GM23338 (cell line): ENCODE data around the gene NDUFA12. TPM values are rescaled to one million over a fixed set of nuclear protein-coding genes. Genes with fewer than 3 reads are reported as not detected.

ENCODE experiments used
- ATAC-seq: fragments of 200-7000 bp; cut with Tn5 transposase; 3 replicates; pipeline ENCODE4 v1.9.1; 2020
- DNase-seq: peaks from one replicate; pipeline ENCODE4 v3.0.0-alpha.2; 2015; ENCODE audit warnings: low spot score
- H2AFZ ChIP-seq: fragments of 200-600 bp; sonication (generic); 2 replicates; pipeline ENCODE4 v1.8.0; 2016; ENCODE audit warnings: antibody characterized with exemption, mild to moderate bottlenecking, moderate library complexity
- H3F3A ChIP-seq: fragments of 200-600 bp; sonication (generic); replicated peaks from 2 replicates; pipeline ENCODE4 v1.8.0; 2017; ENCODE audit warnings: antibody characterized with exemption, mixed run types, low read depth
- H3K27ac ChIP-seq: fragments of 200-600 bp; sonication (generic); 2 replicates; pipeline ENCODE4 v1.6.1; 2016; ENCODE audit warnings: low read depth
- H3K27me3 ChIP-seq: fragments of 200-600 bp; sonication (generic); 2 replicates; pipeline ENCODE4 v1.8.0; 2016; ENCODE audit warnings: mild to moderate bottlenecking, mixed run types, moderate library complexity; ENCODE audit not compliant: insufficient read depth
- H3K36me3 ChIP-seq: fragments of 200-600 bp; sonication (generic); 2 replicates; pipeline ENCODE4 v1.8.0; 2016; ENCODE audit warnings: mild to moderate bottlenecking; ENCODE audit not compliant: insufficient read depth
- H3K4me1 ChIP-seq: fragments of 200-600 bp; sonication (generic); 2 replicates; pipeline ENCODE4 v1.8.0; 2016; ENCODE audit warnings: mild to moderate bottlenecking, moderate library complexity; ENCODE audit not compliant: insufficient read depth
- H3K4me2 ChIP-seq: fragments of 200-600 bp; sonication (generic); 2 replicates; pipeline ENCODE4 v1.7.1; 2017; ENCODE audit warnings: mixed run types
- H3K4me3 ChIP-seq: fragments of 200-600 bp; sonication (generic); 2 replicates; pipeline ENCODE4 v1.6.1; 2016; ENCODE audit warnings: mixed run types
- H3K79me2 ChIP-seq: fragments of 200-600 bp; sonication (generic); replicated peaks from 2 replicates; pipeline ENCODE4 v1.8.0; 2017; ENCODE audit warnings: mild to moderate bottlenecking; ENCODE audit not compliant: insufficient read depth
- H3K9me2 ChIP-seq: fragments of 200-600 bp; sonication (generic); 2 replicates; pipeline ENCODE4 v1.8.0; 2017; ENCODE audit not compliant: insufficient read depth
- H4K20me1 ChIP-seq: fragments of 200-600 bp; sonication (generic); replicated peaks from 2 replicates; pipeline ENCODE4 v1.8.0; 2017; ENCODE audit warnings: mild to moderate bottlenecking; ENCODE audit not compliant: insufficient read depth
- H3K27ac Mint-ChIP-seq: 2 replicates; pipeline ENCODE4 v1.8.0; 2020; ENCODE audit warnings: inconsistent platforms, mild to moderate bottlenecking, moderate library complexity, mixed read lengths
- H3K27me3 Mint-ChIP-seq: 3 replicates; pipeline ENCODE4 v1.8.0; 2022; ENCODE audit warnings: low read depth, mild to moderate bottlenecking, moderate library complexity, mixed read lengths, inconsistent platforms; ENCODE audit not compliant: insufficient read depth, poor library complexity
- H3K36me3 Mint-ChIP-seq: 3 replicates; pipeline ENCODE4 v1.8.0; 2021; ENCODE audit warnings: low read depth, mild to moderate bottlenecking, inconsistent platforms, moderate library complexity, mixed read lengths
- H3K4me1 Mint-ChIP-seq: 3 replicates; pipeline ENCODE4 v1.8.0; 2020; ENCODE audit warnings: mild to moderate bottlenecking, inconsistent platforms, mixed read lengths
- H3K4me3 Mint-ChIP-seq: 3 replicates; pipeline ENCODE4 v1.8.0; 2021; ENCODE audit warnings: moderate library complexity, mild to moderate bottlenecking, inconsistent platforms, mixed read lengths
- H3K9me3 Mint-ChIP-seq: 3 replicates; pipeline ENCODE4 v1.8.0; 2020; ENCODE audit warnings: moderate library complexity, mild to moderate bottlenecking, inconsistent platforms, mixed read lengths
- EZH2 ChIP-seq: fragments of 200-600 bp; sonication (generic); IDR thresholded peaks from one replicate; pipeline ENCODE4 v1.8.0; 2017; ENCODE audit warnings: antibody characterized with exemption, mild to moderate bottlenecking, low read depth; ENCODE audit not compliant: unreplicated experiment
- EZH2phosphoT487 ChIP-seq: fragments of 200-600 bp; sonication (generic); IDR thresholded peaks from one replicate; pipeline ENCODE4 v1.8.1; 2018; ENCODE audit warnings: antibody characterized with exemption; ENCODE audit not compliant: unreplicated experiment
- NANOG ChIP-seq: IDR thresholded peaks from 2 replicates; pipeline ENCODE4 v1.6.1; 2016; ENCODE audit warnings: antibody characterized with exemption, borderline replicate concordance
- STAT1 ChIP-seq: IDR thresholded peaks from one replicate; pipeline ENCODE4 v1.6.1; 2016; ENCODE audit warnings: antibody characterized with exemption; ENCODE audit not compliant: unreplicated experiment
- ZNF114 ChIP-seq: fragments of 250-450 bp; sonication (Bioruptor Pico); IDR thresholded peaks from 2 replicates; pipeline ENCODE4 v1.5.0; 2020; ENCODE audit warnings: mild to moderate bottlenecking, moderate library complexity
- polyA plus RNA-seq: library from polyadenylated mRNA; unstranded; fragments of >200 nt; fragmentation: Nextera tagmentation; extraction: Ambion mirVana; gene quantifications from 2 replicates; pipeline ENCODE4 v1.2.1, GENCODE V29; 2016
- total RNA-seq: library from RNA; depleted of rRNA; stranded (reverse); fragments of >200 nt; shearing (Covaris generic); gene quantifications from 2 replicates; pipeline ENCODE4 v1.2.3, GENCODE V29; 2014
- TF ChIP-seq, protein P1 (sequence below), 2 experiments: fragments of 200-600 bp in 1 of 2; sonication (generic) in 1 of 2; conservative IDR thresholded peaks; 2 replicates each; pipeline versions ENCODE4 v1.5.1 to v1.6.1; 2016 to 2017; ENCODE audit warnings: antibody characterized with exemption in 2 of 2, low read depth in 2 of 2, mild to moderate bottlenecking in 2 of 2, moderate library complexity in 1 of 2
- TF ChIP-seq, protein P2 (sequence below): IDR thresholded peaks from 2 replicates; pipeline ENCODE4 v1.6.1; 2016; ENCODE audit warnings: antibody characterized with exemption
- TF ChIP-seq, protein P3 (sequence below): IDR thresholded peaks from one replicate; pipeline ENCODE4 v1.6.1; 2018; ENCODE audit warnings: antibody characterized with exemption; ENCODE audit not compliant: unreplicated experiment

Gene NDUFA12
- total and polyA plus RNA-seq, 2 experiments from 2014 or later = 84.9 to 386 TPM

DNA sequence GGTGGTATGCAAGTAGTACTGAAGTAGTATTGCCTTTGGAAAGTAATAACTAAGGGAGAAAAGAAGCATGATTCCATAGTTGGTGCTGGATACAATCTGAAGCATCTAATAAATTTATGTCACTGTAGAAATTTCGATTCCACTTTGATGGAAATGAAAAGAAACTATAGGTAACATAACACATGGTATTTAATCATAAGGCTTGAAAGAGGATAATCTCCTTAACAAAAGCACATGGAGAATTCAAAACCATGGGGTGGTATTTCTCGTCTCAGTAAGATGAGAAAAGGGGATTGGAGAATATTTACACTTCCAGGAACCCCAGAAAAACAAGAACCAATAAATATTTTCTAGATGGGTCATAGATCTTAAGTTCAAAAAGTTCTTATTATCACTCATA lies 72.7 kb downstream of the NDUFA12 start (continued):
- TF ChIP-seq, protein P1, sequence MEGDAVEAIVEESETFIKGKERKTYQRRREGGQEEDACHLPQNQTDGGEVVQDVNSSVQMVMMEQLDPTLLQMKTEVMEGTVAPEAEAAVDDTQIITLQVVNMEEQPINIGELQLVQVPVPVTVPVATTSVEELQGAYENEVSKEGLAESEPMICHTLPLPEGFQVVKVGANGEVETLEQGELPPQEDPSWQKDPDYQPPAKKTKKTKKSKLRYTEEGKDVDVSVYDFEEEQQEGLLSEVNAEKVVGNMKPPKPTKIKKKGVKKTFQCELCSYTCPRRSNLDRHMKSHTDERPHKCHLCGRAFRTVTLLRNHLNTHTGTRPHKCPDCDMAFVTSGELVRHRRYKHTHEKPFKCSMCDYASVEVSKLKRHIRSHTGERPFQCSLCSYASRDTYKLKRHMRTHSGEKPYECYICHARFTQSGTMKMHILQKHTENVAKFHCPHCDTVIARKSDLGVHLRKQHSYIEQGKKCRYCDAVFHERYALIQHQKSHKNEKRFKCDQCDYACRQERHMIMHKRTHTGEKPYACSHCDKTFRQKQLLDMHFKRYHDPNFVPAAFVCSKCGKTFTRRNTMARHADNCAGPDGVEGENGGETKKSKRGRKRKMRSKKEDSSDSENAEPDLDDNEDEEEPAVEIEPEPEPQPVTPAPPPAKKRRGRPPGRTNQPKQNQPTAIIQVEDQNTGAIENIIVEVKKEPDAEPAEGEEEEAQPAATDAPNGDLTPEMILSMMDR (conservative IDR thresholded peaks at IDR 0.05; ENCODE audit: low read depth in 2 of 2) = no peak
- no peak for TF ChIP-seq ZNF114 (CRISPR knock-in tag)
- TF ChIP-seq, protein P2, sequence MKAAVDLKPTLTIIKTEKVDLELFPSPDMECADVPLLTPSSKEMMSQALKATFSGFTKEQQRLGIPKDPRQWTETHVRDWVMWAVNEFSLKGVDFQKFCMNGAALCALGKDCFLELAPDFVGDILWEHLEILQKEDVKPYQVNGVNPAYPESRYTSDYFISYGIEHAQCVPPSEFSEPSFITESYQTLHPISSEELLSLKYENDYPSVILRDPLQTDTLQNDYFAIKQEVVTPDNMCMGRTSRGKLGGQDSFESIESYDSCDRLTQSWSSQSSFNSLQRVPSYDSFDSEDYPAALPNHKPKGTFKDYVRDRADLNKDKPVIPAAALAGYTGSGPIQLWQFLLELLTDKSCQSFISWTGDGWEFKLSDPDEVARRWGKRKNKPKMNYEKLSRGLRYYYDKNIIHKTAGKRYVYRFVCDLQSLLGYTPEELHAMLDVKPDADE = no peak

DNA sequence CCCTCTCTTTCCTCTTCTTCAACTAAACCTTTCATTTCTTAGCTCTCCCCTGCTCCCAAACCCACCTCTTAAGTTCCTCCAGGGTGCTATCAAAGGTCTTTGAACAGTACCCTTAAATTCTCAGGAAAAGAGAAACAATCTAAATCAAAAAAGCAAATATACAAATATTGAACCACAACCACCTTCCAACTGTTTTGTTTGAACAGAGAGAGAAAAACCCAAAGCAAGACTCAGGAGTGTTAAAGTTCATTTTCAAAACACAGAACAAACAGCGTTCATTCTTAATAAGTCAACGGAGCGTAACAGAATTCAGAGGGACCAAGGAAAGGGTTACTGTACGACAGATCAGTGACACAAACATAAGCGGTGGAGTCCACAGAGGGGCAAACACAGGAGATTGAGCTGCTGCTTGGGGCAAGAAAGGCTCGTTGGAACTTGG lies 73.3 kb downstream of the NDUFA12 start:
- H3K27me3 ChIP-seq = no peaks in the 10 kb centered on the region
- Mint-ChIP-seq H3K27me3 (peaks cover 4% of the 10 kb centered on the region), H3K4me3 (no peak overlapping the region), H3K27ac (no peak overlapping the region), H3K9me3 (no peaks in the 10 kb centered on the region), H3K4me1 (no peaks in the 10 kb centered on the region), H3K36me3 (no peaks in the 10 kb centered on the region)
- H3K9me2 ChIP-seq = no peaks in the 10 kb centered on the region
- DNase-seq = no peak
- no peaks in the 10 kb centered on the region for H3K4me1 ChIP-seq
- H3K36me3 ChIP-seq = no peaks in the 10 kb centered on the region
- H2AFZ ChIP-seq = no peak overlapping the region
- H3F3A ChIP-seq = no peaks in the 10 kb centered on the region
- H3K4me3 ChIP-seq = no peak overlapping the region
- H3K27ac ChIP-seq = no peak overlapping the region
- H3K4me2 ChIP-seq = no peak overlapping the region
- no peaks in the 10 kb centered on the region for H3K79me2 ChIP-seq
- TF ChIP-seq ZNF114 (CRISPR knock-in tag) (no peak), NANOG (no peak)
- H4K20me1 ChIP-seq = no peaks in the 10 kb centered on the region
- ATAC-seq = no peak

DNA sequence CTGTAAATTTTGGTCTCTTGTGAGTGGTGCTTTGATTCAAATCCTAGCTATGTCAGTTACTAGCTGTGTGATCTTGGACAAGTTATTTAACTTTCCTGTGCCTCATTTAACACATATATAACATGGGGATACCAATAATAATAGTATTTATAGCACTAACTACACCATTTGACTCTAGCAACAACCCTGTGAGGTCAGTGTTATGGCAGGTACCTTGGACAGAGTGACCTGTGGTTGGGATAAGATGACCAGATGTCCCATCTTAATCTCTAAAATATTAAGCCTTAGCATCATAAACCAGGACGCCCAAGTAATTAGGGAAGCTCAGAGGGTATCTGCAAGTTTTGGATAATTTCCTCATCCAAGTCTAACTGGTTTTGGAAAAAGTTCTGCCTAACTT lies 73.7 kb downstream of the NDUFA12 start:
- H3K27ac Mint-ChIP-seq = no peak overlapping the region
- ATAC-seq (no peak), DNase-seq (no peak)
- Histone ChIP-seq H3K27me3 (no peaks in the 10 kb centered on the region), H3K4me3 (no peak overlapping the region), H3K27ac (no peak overlapping the region), H2AFZ (no peak overlapping the region), H3K4me1 (no peaks in the 10 kb centered on the region), H3K79me2 (no peaks in the 10 kb centered on the region), H3K36me3 (no peaks in the 10 kb centered on the region), H3F3A (no peaks in the 10 kb centered on the region), H4K20me1 (no peaks in the 10 kb centered on the region), H3K9me2 (no peaks in the 10 kb centered on the region), H3K4me2 (no peak overlapping the region)
- H3K36me3 Mint-ChIP-seq = no peaks in the 10 kb centered on the region
- H3K4me3 Mint-ChIP-seq = no peak overlapping the region
- H3K4me1 Mint-ChIP-seq = no peaks in the 10 kb centered on the region
- TF ChIP-seq, protein P3, sequence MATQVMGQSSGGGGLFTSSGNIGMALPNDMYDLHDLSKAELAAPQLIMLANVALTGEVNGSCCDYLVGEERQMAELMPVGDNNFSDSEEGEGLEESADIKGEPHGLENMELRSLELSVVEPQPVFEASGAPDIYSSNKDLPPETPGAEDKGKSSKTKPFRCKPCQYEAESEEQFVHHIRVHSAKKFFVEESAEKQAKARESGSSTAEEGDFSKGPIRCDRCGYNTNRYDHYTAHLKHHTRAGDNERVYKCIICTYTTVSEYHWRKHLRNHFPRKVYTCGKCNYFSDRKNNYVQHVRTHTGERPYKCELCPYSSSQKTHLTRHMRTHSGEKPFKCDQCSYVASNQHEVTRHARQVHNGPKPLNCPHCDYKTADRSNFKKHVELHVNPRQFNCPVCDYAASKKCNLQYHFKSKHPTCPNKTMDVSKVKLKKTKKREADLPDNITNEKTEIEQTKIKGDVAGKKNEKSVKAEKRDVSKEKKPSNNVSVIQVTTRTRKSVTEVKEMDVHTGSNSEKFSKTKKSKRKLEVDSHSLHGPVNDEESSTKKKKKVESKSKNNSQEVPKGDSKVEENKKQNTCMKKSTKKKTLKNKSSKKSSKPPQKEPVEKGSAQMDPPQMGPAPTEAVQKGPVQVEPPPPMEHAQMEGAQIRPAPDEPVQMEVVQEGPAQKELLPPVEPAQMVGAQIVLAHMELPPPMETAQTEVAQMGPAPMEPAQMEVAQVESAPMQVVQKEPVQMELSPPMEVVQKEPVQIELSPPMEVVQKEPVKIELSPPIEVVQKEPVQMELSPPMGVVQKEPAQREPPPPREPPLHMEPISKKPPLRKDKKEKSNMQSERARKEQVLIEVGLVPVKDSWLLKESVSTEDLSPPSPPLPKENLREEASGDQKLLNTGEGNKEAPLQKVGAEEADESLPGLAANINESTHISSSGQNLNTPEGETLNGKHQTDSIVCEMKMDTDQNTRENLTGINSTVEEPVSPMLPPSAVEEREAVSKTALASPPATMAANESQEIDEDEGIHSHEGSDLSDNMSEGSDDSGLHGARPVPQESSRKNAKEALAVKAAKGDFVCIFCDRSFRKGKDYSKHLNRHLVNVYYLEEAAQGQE = peak; percentile 23
- TF ChIP-seq EZH2 (no peak), EZH2phosphoT487 (no peak), STAT1 (no peak)
- peaks cover 5% of the 10 kb centered on the region for H3K27me3 Mint-ChIP-seq
- H3K9me3 Mint-ChIP-seq = no peaks in the 10 kb centered on the region
